H1 (cell line): ENCODE measurements around the gene SLCO4C1. TPM values are rescaled to one million over a fixed set of nuclear protein-coding genes. Genes with fewer than 3 reads are reported as not detected.

Source experiments
- ASH2L ChIP-seq: fragments of 200-600, 300-600 bp; sonication (generic); IDR thresholded peaks from one replicate; pipeline ENCODE4 v1.7.1; 2017; ENCODE audit warnings: low read length
- BCL11A ChIP-seq, 2 experiments: IDR thresholded peaks; one replicate each; pipeline ENCODE4 v1.6.1; 2011; ENCODE audit warnings: low read depth in 2 of 2, low read length in 2 of 2, mild to moderate bottlenecking in 2 of 2
- EGR1 ChIP-seq: IDR thresholded peaks from 2 replicates; pipeline ENCODE4 v1.6.1; 2011; ENCODE audit warnings: low read depth, low read length, borderline replicate concordance
- ZNF274 ChIP-seq: IDR thresholded peaks from 2 replicates; pipeline ENCODE4 v1.7.0; 2012; ENCODE audit warnings: low read length, borderline replicate concordance; ENCODE audit errors: extremely low read depth
- polyA plus RNA-seq, 7 experiments: library from polyadenylated mRNA; depleted of rRNA in 3 of 7; stranded (reverse) in 5 of 7; unstranded in 2 of 7; fragments of >200 nt in 5 of 7; fragments of 200-250 nt in 2 of 7; gene quantifications; 1 replicate in 5 of 7; 2 replicates in 1 of 7; 4 replicates in 1 of 7; pipeline versions ENCODE4 v1.2.1 to v1.2.3, GENCODE V29; 2011 to 2013; ENCODE audit warnings: missing spikeins in 2 of 7, mixed read lengths in 2 of 7
- total RNA-seq: library from RNA; stranded (reverse); fragmentation: NEBNext Ultra II Directional; extraction: Animal tissue kit (Norgen Biotek cat#: 25700); gene quantifications from 2 replicates; pipeline ENCODE4 v1.2.1, GENCODE V29; 2021

The SLCO4C1 gene
- total and polyA plus RNA-seq, 2 of the 8 experiments (the other 6 are each of a cell fraction or from before 2014, with no cell fraction given), result 1.3 to 4.9 TPM

GRCh38 chr5:102218159-102218558 lies 77.9 kb downstream of the SLCO4C1 start (continued):
- TF ChIP-seq ZNF274, result no peak
- no peak for TF ChIP-seq ASH2L
- no peak for TF ChIP-seq BCL11A (IDR thresholded peaks at IDR 0.05; ENCODE audit: low read depth in 2 of 2, low read length in 2 of 2)
- TF ChIP-seq EGR1, result no peak
